ENCODE measurements around the gene DIABLO. TPM values are rescaled to one million over a fixed set of nuclear protein-coding genes. Genes with fewer than 3 reads are reported as not detected.
"Not testable (repeated sequence)": the region's sequence is repeated elsewhere in the genome, so short reads cannot be mapped to it uniquely, and the experiment has no call there.

Gene DIABLO
- total RNA-seq, 1 donor from 2014 or later: 87.6 TPM

- H3K9ac ChIP-seq (ENCODE audit: low read length): peak within 1 kb of the TSS; percentile 39
- H2AFZ ChIP-seq (ENCODE audit: low read depth, low read length): peak within 1 kb of the TSS; percentile 81
Measured at GRCh38 chr12:122203301-122204166, 22.3 kb downstream of the DIABLO start, which contains the start of gene B3GNT4. B3GNT4 (plus strand) TSS chr12:122203709; CDS start chr12:122204619, 910 bp downstream.

GRCh38 chr12:122202811-122203210, 23.0 kb downstream of the DIABLO start:
- not testable (repeated sequence) for H3K79me2 ChIP-seq (ENCODE audit: insufficient read depth, low read length); H3K9me3 Mint-ChIP-seq (ENCODE audit: unreplicated experiment); H3K4me1 ChIP-seq (ENCODE audit: insufficient read depth, low read length); H3K9me3 ChIP-seq (ENCODE audit: insufficient read depth, low read depth, low read length); H3K4me1 Mint-ChIP-seq (ENCODE audit: low read depth, unreplicated experiment); H3K36me3 Mint-ChIP-seq (ENCODE audit: low read depth, unreplicated experiment); H3K9ac ChIP-seq (ENCODE audit: low read length); DNase-seq (ENCODE audit: low read depth); H3K27ac ChIP-seq (ENCODE audit: low read depth, low read length); H3K27ac Mint-ChIP-seq (ENCODE audit: unreplicated experiment); H3K36me3 ChIP-seq (ENCODE audit: insufficient read depth, low read length); FAIRE-seq
- Histone ChIP-seq H4K20me1 (ENCODE audit: insufficient read depth, low read length) (peaks cover 32% of the 10 kb centered on the region), H3K4me2 (ENCODE audit: low read length) (peak overlapping the region; percentile 95), H3K27me3 (ENCODE audit: insufficient read depth, low read length) (peaks cover 22% of the 10 kb centered on the region), H2AFZ (ENCODE audit: low read depth, low read length) (peak overlapping the region; percentile 81), H3K4me3 (ENCODE audit: insufficient read depth, low read depth, low read length) (peak overlapping the region; percentile 62)
- peaks cover 23% of the 10 kb centered on the region for H3K27me3 Mint-ChIP-seq (ENCODE audit: low read depth, unreplicated experiment)
- H3K4me3 Mint-ChIP-seq (ENCODE audit: unreplicated experiment): peak overlapping the region; percentile 82

More at GRCh38 chr12:122203301-122204166, 22.3 kb downstream of the DIABLO start, which contains the start of gene B3GNT4:
- Histone ChIP-seq H3K27me3 (ENCODE audit: insufficient read depth, low read length) (peaks cover 22% of the 10 kb centered on the region), H3K36me3 (ENCODE audit: insufficient read depth, low read length) (peaks cover 12% of the 10 kb centered on the region), H3K9me3 (ENCODE audit: insufficient read depth, low read depth, low read length) (no peaks in the 10 kb centered on the region), H3K79me2 (ENCODE audit: insufficient read depth, low read length) (no peaks in the 10 kb centered on the region), H4K20me1 (ENCODE audit: insufficient read depth, low read length) (peaks cover 36% of the 10 kb centered on the region), H3K4me1 (ENCODE audit: insufficient read depth, low read length) (peaks cover 6% of the 10 kb centered on the region), H3K4me3 (ENCODE audit: insufficient read depth, low read depth, low read length) (peak within 1 kb of the TSS; percentile 62), H3K27ac (ENCODE audit: low read depth, low read length) (no peak within 1 kb of the TSS), H3K4me2 (ENCODE audit: low read length) (peak within 1 kb of the TSS; percentile 95)
- no peak within 1 kb of the TSS for H3K27ac Mint-ChIP-seq (ENCODE audit: unreplicated experiment)
- peaks cover 6% of the 10 kb centered on the region for H3K36me3 Mint-ChIP-seq (ENCODE audit: low read depth, unreplicated experiment)
- peak within 1 kb of the TSS; percentile 82 for H3K4me3 Mint-ChIP-seq (ENCODE audit: unreplicated experiment)
- no peaks in the 10 kb centered on the region for H3K4me1 Mint-ChIP-seq (ENCODE audit: low read depth, unreplicated experiment)
- DNase-seq (ENCODE audit: low read depth) (peak; percentile 17), FAIRE-seq (no peak)
- peaks cover 4% of the 10 kb centered on the region for H3K9me3 Mint-ChIP-seq (ENCODE audit: unreplicated experiment)
- H3K27me3 Mint-ChIP-seq (ENCODE audit: low read depth, unreplicated experiment): peaks cover 23% of the 10 kb centered on the region
- TF ChIP-seq EZH2 (IDR thresholded peaks at IDR 0.05; ENCODE audit: insufficient read depth, low read length) (no peak), CTCF (IDR thresholded peaks at IDR 0.05; ENCODE audit: insufficient read depth, low read depth, low read length) (no peak)

- H3K9ac ChIP-seq (ENCODE audit: low read length): no peak overlapping the region
- peaks cover 25% of the 10 kb centered on the region for H4K20me1 ChIP-seq (ENCODE audit: insufficient read depth, low read length)
- H3K4me1 ChIP-seq (ENCODE audit: insufficient read depth, low read length): peaks cover 6% of the 10 kb centered on the region
- Mint-ChIP-seq H3K36me3 (ENCODE audit: low read depth, unreplicated experiment) (no peaks in the 10 kb centered on the region), H3K9me3 (ENCODE audit: unreplicated experiment) (peaks cover 4% of the 10 kb centered on the region), H3K4me3 (ENCODE audit: unreplicated experiment) (no peak overlapping the region), H3K27ac (ENCODE audit: unreplicated experiment) (no peak overlapping the region), H3K4me1 (ENCODE audit: low read depth, unreplicated experiment) (peaks cover 3% of the 10 kb centered on the region), H3K27me3 (ENCODE audit: low read depth, unreplicated experiment) (peaks cover 23% of the 10 kb centered on the region)
- no peaks in the 10 kb centered on the region for H3K79me2 ChIP-seq (ENCODE audit: insufficient read depth, low read length)
- no peaks in the 10 kb centered on the region for H3K9me3 ChIP-seq (ENCODE audit: insufficient read depth, low read depth, low read length)
- peaks cover 22% of the 10 kb centered on the region for H3K27me3 ChIP-seq (ENCODE audit: insufficient read depth, low read length)
- FAIRE-seq: no peak
- no peak overlapping the region for H3K4me2 ChIP-seq (ENCODE audit: low read length)
- no peak overlapping the region for H3K4me3 ChIP-seq (ENCODE audit: insufficient read depth, low read depth, low read length)
- no peak overlapping the region for H2AFZ ChIP-seq (ENCODE audit: low read depth, low read length)
- TF ChIP-seq CTCF (IDR thresholded peaks at IDR 0.05; ENCODE audit: insufficient read depth, low read depth, low read length) (no peak), EZH2 (IDR thresholded peaks at IDR 0.05; ENCODE audit: insufficient read depth, low read length) (no peak)
- no peak overlapping the region for H3K27ac ChIP-seq (ENCODE audit: low read depth, low read length)
- H3K36me3 ChIP-seq (ENCODE audit: insufficient read depth, low read length): no peaks in the 10 kb centered on the region
- no peak for DNase-seq (ENCODE audit: low read depth)
Measured at GRCh38 chr12:122202017-122202416, 23.8 kb downstream of the DIABLO start.

Data from astrocyte (in vitro differentiated cells and primary cell).